Suppressor macrophage treated with lipopolysaccharide for 4 hours (primary cell): ENCODE measurements around the gene TRIM8.
A peak's percentile ranks its signal among the peaks of the same experiment; 100 is the strongest.
"Not testable (repeated sequence)": the region's sequence is repeated elsewhere in the genome, so short reads cannot be mapped to it uniquely, and the experiment has no call there.

ENCODE experiments used
- DNase-seq: peaks from one replicate; pipeline ENCODE4 v3.0.0-alpha.2; 2020

Gene TRIM8

DNA sequence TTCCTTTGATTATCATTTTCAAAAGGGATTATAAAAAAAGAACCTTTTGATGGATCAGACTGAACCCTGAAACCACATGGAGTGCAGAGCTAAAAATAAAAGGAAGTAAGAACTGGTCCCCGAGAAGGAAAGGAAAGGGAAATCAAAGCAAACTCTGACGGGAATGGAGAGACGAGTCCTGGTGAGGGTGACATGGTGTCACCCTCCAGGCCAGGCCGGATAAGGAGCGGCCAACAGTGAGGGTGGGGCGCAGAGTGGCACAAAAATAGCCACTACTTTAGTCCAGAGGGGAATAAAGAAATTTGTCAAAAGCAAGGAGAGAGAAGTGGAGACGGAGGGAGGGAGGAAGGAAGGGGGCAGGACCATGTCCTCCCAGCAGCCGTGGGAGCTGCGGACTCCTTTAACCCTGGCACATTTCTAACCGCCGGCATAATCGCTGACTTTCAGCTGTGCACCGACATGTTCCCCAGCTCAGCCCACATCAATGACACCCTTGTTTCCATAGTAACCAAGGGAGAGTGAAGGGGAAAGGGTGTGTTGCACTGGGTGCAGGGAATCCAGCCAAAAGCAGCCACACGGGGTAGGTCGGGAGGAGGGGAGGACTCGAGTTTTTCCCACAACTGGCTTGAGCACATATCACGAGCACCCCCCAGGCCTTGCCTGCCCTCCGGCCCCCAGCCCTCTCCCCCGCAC, 29.7 kb downstream of the TRIM8 start:
- peak; percentile 86 for DNase-seq

DNA sequence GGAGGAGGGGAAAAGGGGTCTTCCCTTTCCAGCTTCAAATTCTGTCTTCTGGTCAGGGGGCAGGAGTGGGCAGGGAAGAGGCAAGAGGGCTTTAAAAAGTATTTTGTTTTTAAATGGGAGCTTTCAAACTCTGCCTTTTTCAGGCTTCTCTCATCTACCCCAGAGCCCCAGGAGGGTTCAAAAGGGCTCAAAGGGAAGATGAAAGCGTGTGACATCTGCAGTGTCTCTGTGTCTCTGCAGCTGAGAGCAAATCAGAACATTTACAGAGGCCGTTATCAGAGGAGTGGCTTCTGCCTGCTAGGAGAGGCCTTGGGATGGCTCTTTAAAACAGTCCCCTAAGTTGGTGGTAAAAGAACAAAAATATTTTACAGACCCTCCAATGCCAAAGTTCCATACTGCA, 30.3 kb downstream of the TRIM8 start:
- peak; percentile 16 for DNase-seq

DNA sequence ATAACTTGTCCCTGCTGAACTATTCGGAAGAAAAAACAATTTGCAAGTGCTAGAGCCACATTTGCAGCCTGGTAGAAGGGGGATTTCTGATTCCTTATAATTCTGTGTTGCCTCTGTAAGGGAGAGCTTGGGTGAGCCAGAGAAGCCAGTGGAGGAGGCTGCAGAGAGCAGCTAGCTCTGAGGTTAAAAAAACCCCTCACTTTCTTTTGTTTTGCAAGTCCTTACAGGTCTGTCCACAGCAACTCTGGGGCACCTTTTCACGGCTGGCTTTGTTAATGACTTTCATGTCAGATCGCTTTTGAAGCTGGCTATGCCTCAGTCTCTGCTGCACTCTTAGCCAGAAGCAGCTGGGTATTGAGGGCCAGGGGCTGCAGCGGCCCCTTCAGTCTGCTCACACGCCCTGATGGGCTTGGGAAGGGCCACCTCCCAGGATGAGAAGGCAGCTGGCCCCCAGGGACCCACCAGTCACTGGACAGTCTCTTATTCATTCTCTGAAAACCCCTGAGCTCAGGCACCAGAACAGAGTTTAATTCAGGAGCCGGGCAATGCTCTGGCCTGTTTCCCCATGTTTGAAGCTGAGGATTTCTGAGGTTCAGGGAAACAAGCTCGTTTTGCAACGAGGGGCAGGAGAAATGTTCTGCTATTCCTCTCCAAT, 30.9 kb downstream of the TRIM8 start:
- DNase-seq = no peak

- peak; percentile 92 for DNase-seq
Observed at GRCh38 chr10:102675666-102676533, 31.6 kb downstream of the TRIM8 start.

GRCh38 chr10:102676534-102677315, 32.4 kb downstream of the TRIM8 start:
- no peak for DNase-seq

DNA sequence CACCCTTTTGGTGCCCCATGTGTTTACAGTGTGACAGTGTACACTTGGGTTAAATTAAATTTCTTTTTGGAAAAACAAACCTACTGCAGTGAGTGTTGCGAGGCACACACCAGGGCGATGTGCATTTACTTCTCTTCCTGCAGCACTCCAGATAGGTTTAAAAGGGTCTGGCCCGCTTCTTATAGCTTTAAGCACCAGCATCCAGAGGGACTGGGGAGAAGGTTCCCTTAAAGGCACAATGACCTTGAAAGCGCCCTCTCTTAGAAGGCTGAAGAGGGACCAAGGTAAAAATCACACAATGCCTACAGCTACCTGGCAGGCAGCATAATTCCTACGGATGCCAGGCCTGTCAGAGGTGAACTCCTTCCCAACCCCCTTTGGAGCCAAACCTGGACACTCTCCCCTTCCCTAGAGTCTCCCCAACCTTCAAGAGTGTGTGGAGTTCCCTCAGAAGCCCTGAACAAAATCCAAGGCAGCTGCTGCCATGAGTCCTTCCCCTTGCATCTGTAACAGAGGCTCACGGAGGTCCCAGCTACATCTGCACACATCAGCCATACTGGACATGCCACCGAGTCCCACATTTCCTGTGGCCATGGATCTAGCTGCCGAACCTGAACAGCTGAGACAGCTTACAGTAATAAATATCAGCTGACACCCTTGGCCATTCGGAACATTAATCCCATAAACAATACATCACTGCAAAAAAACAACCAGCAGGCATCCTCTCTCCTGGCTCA, 33.2 kb downstream of the TRIM8 start:
- no peak for DNase-seq

DNA sequence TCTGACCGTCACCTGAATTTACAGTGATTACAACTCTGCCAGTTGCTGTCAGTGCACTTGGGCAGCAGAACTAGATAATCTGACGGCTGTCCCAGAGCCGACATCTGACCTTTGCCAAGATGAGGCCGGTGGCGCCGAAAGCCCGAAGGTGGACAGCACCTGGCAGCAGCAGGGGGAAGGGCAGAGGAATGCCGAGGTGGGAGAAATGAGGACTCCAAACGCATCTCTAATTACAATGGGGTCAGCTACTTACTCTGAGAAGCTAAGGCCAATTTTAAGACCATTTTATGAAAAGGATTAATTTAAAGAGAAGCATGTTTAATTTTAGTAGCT, 33.8 kb downstream of the TRIM8 start:
- DNase-seq = no peak

GRCh38 chr10:102678842-102679289, 34.6 kb downstream of the TRIM8 start:
- peak; percentile 74 for DNase-seq

DNA sequence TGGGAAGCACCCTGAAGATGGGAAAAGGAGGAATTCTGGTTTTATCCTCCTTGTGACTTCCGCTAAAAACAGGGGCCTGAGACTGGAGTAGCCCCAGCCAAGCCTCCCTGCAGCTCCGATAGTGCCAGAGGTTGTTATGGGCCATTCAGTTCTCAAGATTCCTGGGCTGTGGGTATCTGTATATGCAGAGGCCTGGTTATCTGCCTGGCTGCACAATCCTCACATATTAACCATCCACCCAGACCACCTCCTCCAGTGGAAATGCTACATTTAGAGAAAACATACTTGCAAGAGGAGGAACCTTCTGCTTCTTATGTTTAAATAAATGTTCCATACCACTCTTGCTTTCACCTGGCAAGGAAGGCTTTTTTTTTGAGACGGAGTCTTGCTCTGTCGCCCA, 35.3 kb downstream of the TRIM8 start:
- no peak for DNase-seq

- no peak for DNase-seq
Observed at GRCh38 chr10:102681696-102682095, 37.4 kb downstream of the TRIM8 start.

DNA sequence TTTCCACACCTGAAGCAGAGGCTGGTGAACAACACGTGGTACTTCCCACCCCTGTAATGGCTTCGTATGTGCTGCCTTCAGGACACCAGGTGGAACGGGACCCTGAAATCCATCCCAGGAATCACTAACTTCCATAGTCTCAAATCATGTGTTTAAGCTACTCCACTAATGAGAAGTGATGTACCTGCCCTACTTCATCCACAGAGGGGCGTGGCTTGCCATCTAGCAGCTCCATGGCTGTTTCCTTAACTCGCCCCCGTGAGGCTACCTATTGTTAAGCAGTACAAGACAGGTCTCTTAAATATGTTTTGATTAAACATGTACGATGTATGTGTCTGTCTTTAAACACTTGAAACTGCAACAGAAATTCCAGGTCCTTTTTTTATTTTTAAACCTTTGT, 38.1 kb downstream of the TRIM8 start:
- no peak for DNase-seq

GRCh38 chr10:102682981-102683380, 38.7 kb downstream of the TRIM8 start:
- DNase-seq = no peak

GRCh38 chr10:102683736-102684135, 39.5 kb downstream of the TRIM8 start:
- DNase-seq = no peak

DNA sequence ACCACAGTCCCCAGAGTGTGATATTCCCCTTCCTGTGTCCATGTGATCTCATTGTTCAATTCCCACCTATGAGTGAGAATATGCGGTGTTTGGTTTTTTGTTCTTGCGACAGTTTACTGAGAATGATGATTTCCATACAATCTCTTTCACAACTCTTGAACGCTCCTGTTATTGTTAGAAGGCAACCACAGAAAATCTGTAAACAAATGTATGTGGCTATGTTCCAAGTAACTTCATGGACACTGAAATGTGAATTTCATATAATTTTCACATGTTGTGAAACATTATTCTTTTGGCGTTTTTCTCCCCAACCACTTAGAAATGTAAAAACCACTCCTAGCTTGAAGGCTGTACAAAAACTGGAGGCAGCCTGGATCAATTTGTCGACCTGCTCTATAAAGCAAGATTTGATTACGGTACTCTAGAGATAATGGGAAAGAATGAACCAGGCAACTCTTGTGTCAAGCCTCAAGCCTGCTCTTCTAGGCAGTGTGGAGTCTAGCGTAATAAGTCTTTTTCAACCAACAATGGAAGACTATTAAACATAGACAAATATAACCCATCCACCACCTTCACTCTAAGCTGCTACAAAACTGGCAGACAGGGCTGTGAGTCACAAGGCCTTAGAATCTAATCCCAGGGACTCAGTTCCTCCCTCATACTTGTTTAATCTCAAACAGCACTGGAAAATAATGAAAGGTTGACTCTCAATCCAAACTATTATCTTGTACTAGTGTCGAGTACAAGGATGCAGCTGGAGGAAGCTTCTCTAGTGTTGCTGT, 47.2 kb downstream of the TRIM8 start:
- DNase-seq = no peak

DNA sequence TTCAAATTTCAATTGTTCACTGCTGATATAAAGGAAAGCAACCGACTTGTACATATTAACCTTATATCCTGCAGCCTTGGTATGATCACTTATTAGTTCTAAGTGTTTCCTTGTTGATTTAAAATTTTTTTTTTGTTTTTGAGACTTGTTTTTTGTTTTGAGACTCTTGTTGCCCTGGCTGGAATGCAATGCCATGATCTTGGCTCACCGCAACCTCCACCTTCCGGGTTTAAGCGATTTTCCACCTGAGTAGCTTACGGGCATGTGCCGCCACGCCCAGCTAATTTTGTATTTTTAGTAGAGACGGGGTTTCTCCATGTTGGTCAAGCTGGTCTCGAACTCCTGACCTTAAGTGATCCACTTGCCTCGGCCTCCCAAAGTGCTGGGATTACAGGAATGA, 51.1 kb downstream of the TRIM8 start:
- not testable (repeated sequence) for DNase-seq

DNA sequence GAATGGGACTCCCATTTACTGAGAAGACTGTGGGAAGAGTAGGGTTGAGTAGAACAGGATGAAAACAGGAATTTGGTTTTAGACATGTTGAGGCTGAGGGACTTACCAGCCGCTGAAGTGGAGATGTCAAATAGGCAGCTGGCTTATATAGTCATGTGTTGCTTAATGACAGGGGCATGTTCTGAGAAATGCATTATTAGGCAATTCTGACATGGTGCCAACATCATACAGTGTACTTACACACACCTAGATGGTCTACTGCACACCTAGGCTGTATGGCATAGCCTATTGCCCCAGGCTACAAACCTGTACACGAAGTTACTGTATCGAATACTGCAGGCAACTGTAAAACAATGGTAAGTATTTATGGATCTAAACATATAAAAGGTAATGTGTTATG, 52.5 kb downstream of the TRIM8 start:
- no peak for DNase-seq

- DNase-seq = no peak
Observed at GRCh38 chr10:102698894-102699293, 54.6 kb downstream of the TRIM8 start.

DNA sequence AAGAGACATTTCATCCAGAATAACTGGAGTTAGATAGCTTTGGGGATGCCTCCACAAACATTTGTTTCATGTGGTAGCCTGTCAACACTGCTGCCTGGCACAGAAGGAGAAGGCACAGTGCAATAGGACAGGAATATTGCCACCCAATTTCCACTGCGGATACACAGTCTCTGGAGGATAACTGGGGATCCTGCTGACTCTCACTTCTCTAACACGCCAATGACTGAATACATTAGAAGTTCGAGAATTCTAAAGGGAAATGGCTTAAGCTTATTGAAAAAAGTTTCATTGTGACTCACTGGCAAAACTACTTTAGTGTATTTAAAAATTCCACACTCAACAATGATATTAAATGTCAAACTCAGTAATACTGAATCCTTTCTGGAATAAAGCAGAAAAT, 57.0 kb downstream of the TRIM8 start:
- DNase-seq = peak; percentile 33

DNA sequence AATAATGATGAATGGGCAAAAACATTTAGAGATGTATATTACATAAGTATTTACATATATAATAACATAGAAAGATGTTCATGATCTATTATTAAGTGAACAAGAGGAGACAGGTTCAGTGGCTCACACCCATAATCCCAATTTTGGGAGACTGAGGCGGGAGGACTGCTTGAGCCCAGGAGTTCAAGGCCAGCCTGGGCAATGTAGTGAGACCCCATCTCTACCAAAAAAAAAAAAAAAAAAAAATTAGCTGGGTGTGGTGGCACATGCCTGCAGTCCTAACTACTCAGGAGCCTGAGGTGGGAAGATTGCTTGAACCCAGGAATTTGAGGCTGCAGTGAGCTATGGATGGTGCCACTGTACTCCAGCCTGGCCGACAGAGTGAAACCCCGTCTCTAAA, 57.5 kb downstream of the TRIM8 start:
- DNase-seq = no peak

GRCh38 chr10:102702742-102703141, 58.5 kb downstream of the TRIM8 start:
- DNase-seq = no peak

DNA sequence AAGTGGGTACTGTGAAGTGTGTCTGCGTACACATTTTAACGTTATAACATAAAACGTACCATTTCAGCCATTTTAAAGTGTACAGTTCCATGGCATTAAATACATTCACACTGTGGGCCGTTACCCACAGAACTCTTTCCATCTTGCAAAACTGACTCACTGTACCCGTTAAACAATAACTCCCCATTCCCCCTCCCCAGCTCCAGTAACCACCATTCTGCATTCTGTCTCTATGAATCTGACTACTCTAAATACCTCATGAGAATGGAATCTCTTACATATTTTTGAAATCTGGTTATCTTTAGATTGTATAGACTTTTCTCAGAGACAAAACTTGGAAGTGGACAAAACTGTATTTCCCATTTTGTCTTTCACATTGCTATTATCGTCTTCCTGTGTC, 60.6 kb downstream of the TRIM8 start:
- no peak for DNase-seq

DNA sequence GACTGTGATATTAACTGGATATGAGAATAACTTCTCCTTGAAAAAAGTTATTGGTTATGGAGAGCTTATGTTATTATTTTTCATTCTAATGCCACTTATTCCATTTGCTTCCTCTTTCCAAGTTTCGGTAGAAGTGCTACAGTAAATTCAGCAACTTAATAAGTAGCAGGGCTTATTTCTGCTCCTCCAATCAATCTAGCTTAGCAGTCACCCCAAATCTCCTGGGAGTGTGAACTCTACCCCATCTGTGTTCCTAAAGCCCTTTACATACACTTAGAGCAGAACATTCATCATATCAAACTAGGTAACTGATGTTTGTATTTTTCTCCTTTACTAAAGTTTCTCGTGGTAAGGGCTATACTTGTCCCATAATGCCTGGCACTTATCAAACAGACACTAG, 61.3 kb downstream of the TRIM8 start:
- peak; percentile 23 for DNase-seq
